ENCODE data around the gene GLYR1. TPM values are rescaled to one million over a fixed set of nuclear protein-coding genes. Genes with fewer than 3 reads are reported as not detected.

GLYR1 gene
- total RNA-seq, 1 experiment from 2014 or later, result 35.8 TPM

GRCh38 chr16:4850211-4850610, 3.1 kb upstream of the GLYR1 start:
- no peak for DNase-seq (ENCODE audit: low spot score)

DNA sequence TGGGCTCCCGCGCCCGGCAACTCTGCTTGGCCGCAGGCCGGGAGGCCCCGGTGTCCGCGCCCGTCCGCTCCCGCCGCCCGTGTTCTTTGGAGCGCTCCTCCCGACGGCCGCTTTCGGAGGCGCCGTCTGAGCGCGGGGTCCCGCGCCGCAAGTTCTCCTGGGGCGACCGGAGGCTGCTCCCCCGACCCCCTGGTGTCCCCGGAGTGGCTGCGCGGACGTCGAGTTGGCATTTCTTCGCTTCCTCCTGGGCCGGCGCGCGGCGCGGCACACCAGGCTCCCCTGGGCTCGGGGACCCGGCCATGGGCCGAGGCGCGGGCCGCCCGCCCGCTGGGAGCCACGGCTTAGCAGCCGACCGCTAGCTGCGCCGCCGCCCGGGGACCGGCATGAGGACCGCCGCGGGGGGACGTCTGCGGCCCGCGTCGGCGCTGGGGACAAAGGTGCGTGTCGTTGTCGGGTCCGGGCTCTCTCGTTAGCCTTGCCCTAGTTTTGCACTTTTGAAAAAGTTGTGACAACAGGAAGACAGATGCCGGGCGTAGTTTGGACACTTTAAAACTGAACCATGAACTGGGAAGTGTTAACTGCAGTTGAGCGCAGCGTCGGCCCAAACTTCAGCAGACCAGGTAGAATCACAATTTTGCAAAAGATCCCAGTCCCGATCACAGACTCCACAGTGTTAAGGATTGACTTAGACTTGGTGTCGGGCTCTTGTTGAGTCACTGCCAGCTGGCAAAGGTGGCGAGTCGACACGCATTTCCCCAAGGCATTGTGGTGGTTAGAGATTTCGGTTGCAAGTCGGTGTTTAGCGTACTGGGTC, 893 bp upstream of the GLYR1 start:
- peak; percentile 31 for DNase-seq (ENCODE audit: low spot score)

DNA sequence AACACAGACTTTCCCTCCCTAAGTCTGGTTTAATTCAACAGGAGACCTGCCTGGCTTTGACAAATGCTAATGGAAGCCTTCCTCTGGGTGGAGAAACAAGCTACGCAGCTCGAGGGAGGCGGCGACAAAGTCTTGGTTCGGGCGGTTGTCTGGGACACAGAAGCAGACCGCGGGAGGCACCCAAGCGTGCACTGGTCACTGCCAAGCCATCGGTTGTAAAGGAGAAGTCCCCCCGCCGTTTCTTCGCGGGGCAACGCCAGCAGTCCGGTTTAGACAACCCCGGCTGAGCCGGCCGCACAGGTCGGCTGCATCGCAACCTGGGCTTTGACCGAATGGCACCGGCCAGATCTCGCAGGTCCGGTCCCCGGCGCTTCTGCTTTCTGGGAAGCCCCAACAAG, 586 bp downstream of the GLYR1 start:
- no peak for DNase-seq (ENCODE audit: low spot score)

DNA sequence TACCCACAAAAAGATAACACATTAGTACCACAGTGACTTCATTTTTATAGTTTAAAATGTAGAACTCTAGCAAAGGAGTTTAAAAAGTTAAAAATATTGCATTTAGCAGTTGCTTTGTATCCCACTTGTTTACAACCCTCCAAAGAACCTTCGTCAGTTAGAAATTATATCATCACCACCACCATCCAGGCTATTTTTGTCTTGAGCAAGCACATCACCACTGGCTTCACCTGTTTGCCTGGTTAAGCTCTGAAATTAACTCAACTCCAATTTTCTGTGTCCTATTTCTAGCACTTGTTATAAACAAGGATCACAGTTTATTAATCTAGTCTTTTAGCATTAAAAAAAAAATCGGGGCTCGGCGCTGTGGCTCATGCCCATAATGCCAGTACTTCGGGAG, 6.1 kb downstream of the GLYR1 start:
- DNase-seq (ENCODE audit: low spot score), result no peak

GRCh38 chr16:4839942-4840341, 7.1 kb downstream of the GLYR1 start:
- DNase-seq (ENCODE audit: low spot score), result no peak

DNA sequence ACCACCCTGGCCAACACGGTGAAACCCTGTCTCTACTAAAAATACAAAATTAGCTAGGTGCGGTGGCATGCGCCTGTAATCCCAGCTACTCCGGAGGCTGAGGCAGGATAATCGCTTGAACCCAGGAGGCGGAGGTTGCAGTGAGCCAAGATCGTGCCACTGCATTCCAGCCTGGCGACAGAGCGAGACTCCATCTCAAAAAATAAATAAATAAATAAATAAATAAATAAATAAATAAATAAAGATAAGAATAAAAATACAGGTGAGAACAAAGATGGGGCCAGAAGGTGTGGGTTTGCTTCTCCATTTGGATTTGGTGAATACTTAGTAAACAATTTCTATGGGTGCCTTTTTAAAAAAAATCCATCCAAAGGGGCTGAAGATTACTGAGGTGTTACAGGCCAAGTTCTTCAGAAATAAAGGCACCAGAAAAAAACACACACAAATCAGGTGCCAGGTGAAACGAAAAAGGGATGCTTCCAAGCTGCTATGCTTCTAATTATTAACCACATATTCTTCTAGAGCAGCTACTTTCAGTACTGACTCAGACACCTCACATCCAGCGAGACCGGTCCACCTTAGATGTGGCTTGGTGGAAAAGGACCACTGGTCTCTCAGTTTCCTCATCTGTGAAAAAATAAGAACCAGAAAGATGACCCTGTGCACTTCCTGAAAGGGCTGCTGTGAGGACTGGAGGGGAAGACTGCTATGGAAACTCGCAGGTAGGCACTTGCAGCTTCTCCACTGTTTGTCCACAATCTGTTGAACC, 9.2 kb downstream of the GLYR1 start:
- DNase-seq (ENCODE audit: low spot score), result no peak

DNA sequence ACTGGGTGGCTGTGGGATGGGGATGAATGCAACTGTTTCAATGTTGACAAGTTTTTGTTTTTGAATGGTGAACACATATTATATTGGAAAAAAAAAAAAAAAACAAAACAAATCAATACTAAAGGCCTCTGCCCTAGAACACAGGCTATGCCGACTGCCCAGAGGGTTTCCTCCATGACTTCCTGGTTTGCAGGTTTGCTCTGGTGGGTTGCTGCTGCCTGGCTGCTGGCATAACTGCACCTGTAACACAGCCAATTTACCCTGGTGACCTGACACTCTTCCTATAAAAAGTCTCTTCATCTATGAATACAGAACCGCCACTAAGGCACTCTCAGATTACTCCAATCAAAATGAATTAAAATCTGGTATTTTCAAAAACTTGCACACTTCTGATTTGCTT, 10.4 kb downstream of the GLYR1 start:
- DNase-seq (ENCODE audit: low spot score), result no peak

DNA sequence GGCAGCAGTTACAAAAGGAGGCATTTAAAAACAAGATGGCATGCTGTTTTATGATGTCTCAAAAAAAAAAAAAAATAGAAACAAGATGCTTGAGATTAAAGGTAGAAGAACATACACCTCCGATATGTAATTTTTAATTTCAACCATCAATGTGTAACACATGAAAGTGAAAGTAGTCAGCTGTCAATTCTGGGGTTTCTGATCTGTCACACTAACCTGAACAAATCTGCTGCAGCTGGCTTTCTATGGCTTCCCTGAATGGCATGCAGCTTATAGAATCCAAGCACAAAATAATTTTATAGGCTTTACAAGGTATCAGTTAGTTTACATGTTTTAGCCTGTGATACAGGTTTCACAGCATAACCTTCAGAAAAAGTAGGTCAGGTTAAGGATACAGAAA, 13.5 kb downstream of the GLYR1 start:
- no peak for DNase-seq (ENCODE audit: low spot score)

- no peak for DNase-seq (ENCODE audit: low spot score)
These were observed 14.3 kb downstream of the GLYR1 start for GRCh38 chr16:4832698-4833343.

DNA sequence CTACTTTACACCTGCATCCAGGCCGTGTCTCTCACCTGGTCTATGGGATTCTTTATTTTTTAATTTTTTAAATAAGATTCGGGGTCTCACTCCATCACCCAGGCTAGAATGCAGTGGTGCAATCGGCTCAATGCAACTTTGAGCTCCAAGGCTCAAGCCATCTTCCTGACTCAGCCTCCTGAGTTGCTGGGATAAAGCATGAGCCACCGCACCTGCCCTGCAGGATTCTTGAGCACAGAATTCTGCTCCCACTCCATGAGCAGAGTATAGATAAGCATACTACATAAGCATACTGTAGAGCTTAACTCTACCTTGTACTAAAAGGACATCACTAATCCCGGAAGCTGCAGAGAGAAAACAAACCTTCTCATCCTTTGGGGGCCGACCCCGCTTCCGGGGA, 15.5 kb downstream of the GLYR1 start:
- DNase-seq (ENCODE audit: low spot score), result no peak

- DNase-seq (ENCODE audit: low spot score), result no peak
These were observed 16.7 kb downstream of the GLYR1 start for GRCh38 chr16:4830408-4830807.

DNA sequence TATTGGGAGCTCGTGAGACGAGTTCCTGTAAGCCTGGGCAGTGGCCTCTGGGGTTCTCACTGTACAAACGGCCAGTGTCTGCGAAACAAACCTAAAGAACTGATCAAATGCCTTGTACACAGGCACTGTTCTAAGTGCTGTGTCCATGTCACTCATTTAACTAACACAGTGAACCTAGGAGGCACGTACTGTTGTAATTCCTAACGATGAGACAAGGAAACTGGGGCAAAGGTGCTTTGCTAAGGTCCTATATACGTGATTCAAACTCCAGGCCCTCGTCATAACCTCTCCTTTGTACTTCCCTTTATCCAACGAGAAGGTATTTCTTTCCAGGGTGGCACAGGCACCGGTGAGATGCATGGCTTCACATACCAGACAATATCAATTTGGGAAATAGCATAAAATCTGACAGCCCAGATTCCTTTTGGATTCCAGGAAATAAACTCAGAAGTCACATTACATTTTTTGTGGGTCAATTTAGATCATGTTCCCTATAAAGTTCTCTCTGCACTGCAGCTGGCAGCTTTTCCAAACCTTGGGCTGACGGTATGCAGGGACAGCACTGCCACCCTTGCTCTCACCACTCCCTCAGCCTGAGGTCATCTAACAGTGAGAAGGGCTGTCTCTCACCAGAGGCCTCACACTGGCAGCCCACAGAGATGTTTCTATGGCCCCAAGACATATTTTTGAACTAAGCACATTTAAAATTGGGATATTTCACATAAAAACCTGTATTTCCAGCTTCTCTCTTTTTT, 18.3 kb downstream of the GLYR1 start:
- no peak for DNase-seq (ENCODE audit: low spot score)

DNA sequence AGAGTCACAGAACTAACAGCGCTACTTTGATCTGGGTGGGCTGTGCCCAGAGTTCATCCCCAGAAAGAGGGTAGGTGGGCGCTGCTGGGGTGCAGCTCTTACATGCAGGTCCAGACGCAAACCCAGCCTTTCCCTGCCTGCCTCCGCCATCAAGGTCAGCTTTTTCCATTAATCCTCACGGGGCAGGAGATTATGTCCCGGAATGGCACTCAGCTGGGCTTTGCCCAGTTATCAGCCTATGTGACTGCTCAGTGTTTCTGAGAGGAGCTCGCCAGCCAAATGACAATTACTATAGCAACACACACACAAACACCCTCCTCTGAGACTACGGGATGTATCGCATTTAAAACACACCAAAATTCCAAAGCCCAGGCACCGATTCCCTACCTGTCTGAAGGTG, 20.1 kb downstream of the GLYR1 start:
- DNase-seq (ENCODE audit: low spot score), result no peak

DNA sequence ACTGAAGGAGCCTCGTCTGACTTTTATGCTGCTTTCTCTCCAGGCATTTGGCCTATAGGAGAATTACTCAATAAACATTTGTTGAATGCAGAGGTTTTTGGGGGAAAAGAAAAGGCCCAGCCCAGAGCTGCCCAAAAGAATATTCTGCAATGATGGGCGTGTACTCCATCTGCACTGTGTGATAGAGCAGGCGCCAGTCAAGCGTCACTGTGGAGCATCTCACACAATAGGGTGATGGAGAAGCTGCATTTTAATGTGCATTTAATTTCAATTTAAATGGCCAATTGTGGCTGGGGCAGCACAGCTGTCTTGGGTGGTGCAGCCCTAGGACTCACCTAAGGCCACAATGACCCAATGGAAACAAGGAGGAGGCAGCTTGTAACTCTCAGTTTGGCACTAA, 20.6 kb downstream of the GLYR1 start:
- DNase-seq (ENCODE audit: low spot score), result no peak

- no peak for DNase-seq (ENCODE audit: low spot score)
These were observed 21.9 kb downstream of the GLYR1 start for GRCh38 chr16:4825196-4825595.

- DNase-seq (ENCODE audit: low spot score), result no peak
These were observed 26.4 kb downstream of the GLYR1 start for GRCh38 chr16:4820652-4821051.

DNA sequence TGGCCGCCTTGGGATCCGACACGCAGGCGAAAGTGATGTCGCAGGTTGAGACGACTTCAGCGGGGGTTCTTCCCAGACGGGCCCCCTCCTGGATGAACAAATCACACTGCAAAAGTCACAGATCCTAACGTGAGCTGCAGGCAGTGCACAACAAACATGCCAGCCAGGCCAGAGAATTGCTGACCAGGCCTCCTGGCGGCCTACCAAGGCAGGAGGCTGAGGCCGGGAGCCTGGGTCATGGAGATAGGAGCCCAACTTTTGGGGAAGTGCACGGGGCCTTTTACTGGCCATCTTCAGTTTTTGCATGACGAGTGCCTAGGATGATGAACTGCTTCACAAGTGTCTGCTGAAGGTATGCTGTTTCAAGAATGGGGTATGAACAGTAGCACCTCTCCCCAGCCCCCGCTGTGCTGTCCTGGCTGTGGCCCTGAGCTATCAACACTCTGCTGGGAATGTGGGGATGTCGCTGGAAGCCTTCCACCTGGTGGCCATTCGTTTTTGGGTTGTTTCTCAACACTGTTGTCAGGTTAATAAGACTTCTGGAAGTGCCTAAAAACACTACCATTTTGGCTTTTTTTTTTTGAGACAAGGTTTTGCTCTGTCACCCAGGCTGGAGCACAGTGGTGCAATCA, 32.4 kb downstream of the GLYR1 start:
- no peak for DNase-seq (ENCODE audit: low spot score)

DNA sequence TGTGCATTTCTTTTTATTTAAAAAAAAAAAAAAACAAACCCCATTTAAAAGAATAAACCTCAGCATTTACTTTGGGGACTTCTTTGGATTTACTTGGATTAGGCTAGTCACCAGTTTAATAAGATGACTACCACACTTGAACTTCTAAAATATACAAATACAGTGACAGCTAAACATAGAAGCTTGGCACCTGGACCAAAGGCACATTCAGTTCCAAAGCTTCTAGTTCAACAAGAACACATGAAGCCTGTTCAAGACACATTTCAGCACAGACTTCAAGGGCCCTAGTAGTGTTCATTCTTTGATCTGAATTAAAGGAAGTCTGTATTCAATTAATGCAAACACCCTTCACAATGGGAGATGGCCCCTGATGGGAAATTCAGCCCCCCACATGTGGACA, 33.0 kb downstream of the GLYR1 start:
- no peak for DNase-seq (ENCODE audit: low spot score)

- DNase-seq (ENCODE audit: low spot score), result no peak
These were observed 33.7 kb downstream of the GLYR1 start for GRCh38 chr16:4813251-4814003.

DNA sequence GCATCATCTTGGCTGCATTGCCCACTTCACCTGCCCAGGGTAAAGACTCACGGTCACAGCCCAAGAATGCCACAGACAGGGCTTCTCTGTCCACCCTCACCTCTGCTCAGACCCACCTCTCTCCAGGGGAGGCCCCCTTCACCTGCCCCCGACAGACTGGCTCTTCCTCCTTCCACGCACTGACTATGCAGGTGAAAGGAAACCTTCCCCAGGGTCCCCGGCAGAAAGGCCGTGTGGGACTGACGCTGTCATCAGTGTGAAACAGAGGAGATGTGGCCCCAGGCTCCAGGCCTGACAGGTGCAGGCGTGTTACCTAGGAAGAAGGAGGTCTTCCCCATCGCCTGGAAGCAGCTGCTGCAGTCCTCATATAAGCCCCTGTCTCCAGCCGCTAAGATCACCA, 35.3 kb downstream of the GLYR1 start:
- no peak for DNase-seq (ENCODE audit: low spot score)

- no peak for DNase-seq (ENCODE audit: low spot score)
These were observed 35.8 kb downstream of the GLYR1 start for GRCh38 chr16:4811242-4811641.
